Measurements from ENCODE around the gene CCDC186. TPM values are rescaled to one million over a fixed set of nuclear protein-coding genes. Genes with fewer than 3 reads are reported as not detected.

Gene CCDC186
- total and polyA plus RNA-seq, 2 of the 8 experiments (the other 6 are each of a cell fraction or from before 2014, with no cell fraction given): 3.0 to 30.3 TPM

DNA sequence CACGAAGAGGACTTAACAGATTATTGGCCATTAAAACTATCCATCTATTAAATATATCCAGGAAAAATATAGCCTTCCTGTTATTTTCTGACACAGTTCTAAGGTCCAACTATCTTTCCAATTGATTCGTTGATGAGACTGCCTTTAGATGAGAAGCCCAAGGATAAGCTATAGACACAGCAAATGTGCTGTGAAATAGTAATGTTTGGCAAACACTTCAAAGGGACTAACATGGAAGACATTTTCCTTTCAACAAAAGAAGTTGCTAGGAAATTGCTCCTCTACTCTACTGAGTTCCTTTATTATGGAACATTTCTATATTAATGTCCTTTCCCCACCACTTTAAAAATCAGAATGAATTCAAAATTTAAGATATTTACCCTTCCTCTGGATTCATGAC is 38.5 kb downstream of the CCDC186 start:
- Histone ChIP-seq H3K4me3 (ENCODE audit: extremely low read depth in 1 of 4, insufficient read depth in 2 of 4, low read depth in 3 of 4, low read length in 4 of 4) (no peak overlapping the region), H2BK12ac (ENCODE audit: low read depth, low read length) (no peak overlapping the region), H4K91ac (replicated peaks; ENCODE audit: insufficient read length, low read length) (no peak overlapping the region), H3K4ac (replicated peaks; ENCODE audit: insufficient read length, low read depth, low read length) (no peak overlapping the region), H3K79me1 (ENCODE audit: low read depth, low read length) (no peaks in the 10 kb centered on the region), H2AK5ac (ENCODE audit: low read depth, low read length) (no peak overlapping the region), H3K4me1 (replicated peaks in 1 of 4; ENCODE audit: control insufficient read depth in 3 of 4, insufficient read depth in 4 of 4, low read length in 3 of 4) (no peaks in the 10 kb centered on the region), H2AFZ (ENCODE audit: low read length) (no peak overlapping the region), H3K23me2 (ENCODE audit: low read depth, low read length) (no peaks in the 10 kb centered on the region), H3K14ac (ENCODE audit: insufficient read length) (no peak overlapping the region), H2BK20ac (ENCODE audit: low read length) (no peak overlapping the region), H4K8ac (ENCODE audit: extremely low read depth, insufficient read depth, low read length) (no peak overlapping the region), H3K18ac (ENCODE audit: extremely low read depth, low read length) (no peak overlapping the region), H3K79me2 (ENCODE audit: control insufficient read depth in 1 of 2, insufficient read depth in 2 of 2, low read length in 2 of 2) (no peaks in the 10 kb centered on the region), H3K27ac (ENCODE audit: low read depth, low read length) (no peak overlapping the region), H2BK15ac (ENCODE audit: low read length) (no peak overlapping the region), H3K23ac (ENCODE audit: insufficient read length) (no peak overlapping the region), H4K5ac (ENCODE audit: insufficient read length, low read depth, low read length) (no peak overlapping the region), H3K36me3 (ENCODE audit: control insufficient read depth in 2 of 4, insufficient read depth in 4 of 4, low read length in 3 of 4) (peaks cover 0 to 45% (median 12%) of the 10 kb centered on the region in 4 experiments; a peak in 4 of 8 replicates), H3K4me2 (ENCODE audit: insufficient read depth in 1 of 2, low read depth in 2 of 2, low read length in 2 of 2) (no peak overlapping the region), H3K27me3 (replicated peaks in 1 of 4; ENCODE audit: control insufficient read depth in 3 of 4, extremely low read depth in 1 of 4, insufficient read depth in 3 of 4, low read length in 3 of 4) (no peaks in the 10 kb centered on the region), H3K9ac (replicated peaks in 1 of 4; ENCODE audit: extremely low read depth in 1 of 4, low read depth in 3 of 4, low read length in 3 of 4) (no peak overlapping the region), H3K56ac (replicated peaks; ENCODE audit: insufficient read length, low read depth, low read length) (no peak overlapping the region), H4K20me1 (replicated peaks in 1 of 2; ENCODE audit: control insufficient read depth in 1 of 2, insufficient read depth in 2 of 2, low read length in 2 of 2) (no peaks in the 10 kb centered on the region), H2BK5ac (ENCODE audit: low read depth, low read length) (no peak overlapping the region), H2BK120ac (replicated peaks; ENCODE audit: low read depth, low read length) (no peak overlapping the region), H3K9me3 (ENCODE audit: insufficient read depth in 2 of 2, low read depth in 1 of 2, low read length in 1 of 2) (no peaks in the 10 kb centered on the region)
- ChIA-PET POLR2A (ENCODE audit: partially characterized antibody) (no interaction called here), CTCF (ENCODE audit: partially characterized antibody) (no interaction called here)
- WGBS, 2 experiments (ENCODE audit: extremely low coverage in 1 of 2, insufficient coverage in 1 of 2, insufficient read length in 1 of 2, insufficient replicate concordance in 2 of 2, low coverage in 1 of 2, low lambda C conversion rate in 2 of 2, missing lambda C conversion rate in 1 of 2): 95% methylated on average over 2 of the region's 2 CpGs; no CpG with 5 or more reads in 1 of the 2 experiments
- FAIRE-seq: no peak
- DNase-seq (ENCODE audit: low read depth in 1 of 2, low spot score in 2 of 2): no peak
- no peak for TF ChIP-seq HDAC2 (IDR thresholded peaks at IDR 0.05; ENCODE audit: borderline replicate concordance in 1 of 2, low read depth in 2 of 2, low read length in 2 of 2)
- no peak for TF ChIP-seq TBP (IDR thresholded peaks at IDR 0.05; ENCODE audit: low read depth, low read length)
- no peak for TF ChIP-seq CREB1 (IDR thresholded peaks at IDR 0.05)
- no peak for TF ChIP-seq SIX5 (IDR thresholded peaks at IDR 0.05; ENCODE audit: low read depth, low read length)
- TF ChIP-seq SP1 (IDR thresholded peaks at IDR 0.05; ENCODE audit: low read depth, low read length): no peak
- TF ChIP-seq SP2 (IDR thresholded peaks at IDR 0.05; ENCODE audit: low read length): no peak
- TF ChIP-seq SAP30 (IDR thresholded peaks at IDR 0.05; ENCODE audit: insufficient read depth, insufficient replicate concordance, low read length): no peak
- TF ChIP-seq SUZ12 (IDR thresholded peaks at IDR 0.05; ENCODE audit: low read length): no peak
- no peak for TF ChIP-seq POU5F1 (IDR thresholded peaks at IDR 0.05; ENCODE audit: low read depth, low read length)
- TF ChIP-seq MAFK (IDR thresholded peaks at IDR 0.05; ENCODE audit: low read depth, low read length): no peak
- TF ChIP-seq SIN3A (conservative IDR thresholded peaks at IDR 0.05 in 1 of 2, IDR thresholded peaks at IDR 0.05 in 1 of 2; ENCODE audit: low read depth in 1 of 2, low read length in 2 of 2): no peak
- no peak for TF ChIP-seq GTF2F1 (IDR thresholded peaks at IDR 0.05; ENCODE audit: borderline replicate concordance, low read depth, low read length)
- no peak for TF ChIP-seq RXRA (IDR thresholded peaks at IDR 0.05; ENCODE audit: insufficient read depth, low read depth, low read length)
- no peak for TF ChIP-seq TAF1 (IDR thresholded peaks at IDR 0.05; ENCODE audit: low read depth, low read length)
